GM18517 (cell line): ENCODE results near the gene VILL.

Experiments used
- ATAC-seq: cut with Tn5 transposase; IDR thresholded peaks from one replicate; pipeline ENCODE4 v1.9.1; 2021; ENCODE audit warnings: mild to moderate bottlenecking, moderate library complexity; ENCODE audit not compliant: unreplicated experiment

The VILL gene

DNA sequence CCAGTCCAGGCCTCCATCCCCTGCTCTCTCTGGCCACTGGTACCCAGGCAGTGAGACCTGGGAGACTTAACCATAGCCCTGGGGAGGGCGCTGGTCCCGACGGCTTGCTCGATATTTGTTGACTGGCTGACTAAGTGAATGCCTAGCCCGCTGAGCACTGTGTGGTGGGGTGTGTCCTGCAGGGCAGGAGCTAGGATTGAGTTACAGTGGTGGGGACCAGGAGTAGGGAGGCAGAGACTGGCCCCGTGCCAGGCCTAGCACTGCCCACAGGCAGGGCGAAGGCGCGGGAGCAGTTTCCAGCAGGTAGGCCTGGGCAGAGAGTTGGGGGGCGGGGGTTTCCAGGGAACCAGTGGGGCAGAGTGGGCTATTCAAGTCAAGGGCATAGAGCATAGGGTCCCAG is at the start of gene VILL:
VILL (plus strand) TSS at position 260 of the 400 bp plus-strand sequence. CDS start 2,887 bp downstream, outside the sequence.
- no peak for ATAC-seq

DNA sequence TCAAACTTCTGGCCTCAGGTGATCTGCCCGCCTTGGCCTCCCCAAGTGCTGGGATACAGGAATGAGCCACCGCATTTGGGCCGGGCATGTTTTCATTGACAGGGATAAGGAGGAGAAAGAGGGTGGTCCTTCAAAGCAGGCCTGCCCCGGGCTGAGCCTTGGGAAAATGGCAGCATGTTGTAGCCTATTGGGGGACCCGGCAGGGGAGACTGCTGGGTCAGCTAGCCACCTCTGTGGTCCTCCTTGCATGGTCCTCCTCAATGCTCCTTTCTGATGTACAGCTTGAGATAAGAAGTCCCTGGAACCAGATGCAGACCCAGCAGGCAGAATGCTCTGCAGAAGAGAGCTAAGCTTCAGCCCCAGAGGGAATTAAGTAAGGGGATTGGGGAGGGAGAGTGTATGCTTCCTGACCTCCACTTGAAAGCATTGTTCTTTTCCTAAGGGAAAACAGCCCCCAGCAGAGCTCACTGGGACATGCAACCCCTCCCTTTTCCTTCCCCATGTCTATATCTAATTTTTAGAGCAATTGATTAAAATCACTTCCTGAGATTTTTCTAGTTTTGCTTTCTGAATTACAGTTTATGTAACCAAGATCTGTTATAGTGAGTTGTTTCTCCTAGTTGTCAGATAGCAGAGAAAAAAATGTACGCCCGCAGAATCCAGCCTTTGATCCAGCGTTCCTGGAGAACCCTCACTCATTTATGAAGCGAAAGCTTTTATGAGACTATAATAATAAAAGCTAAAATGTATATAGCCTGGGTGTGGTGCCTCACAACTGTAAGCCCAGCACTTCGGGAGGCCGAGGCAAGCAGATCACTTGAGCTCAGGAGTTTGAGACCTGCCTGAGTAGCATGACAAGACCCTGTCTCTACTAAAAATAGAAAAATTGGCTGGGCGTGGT is 48.7 kb upstream of the VILL start:
- no peak for ATAC-seq

DNA sequence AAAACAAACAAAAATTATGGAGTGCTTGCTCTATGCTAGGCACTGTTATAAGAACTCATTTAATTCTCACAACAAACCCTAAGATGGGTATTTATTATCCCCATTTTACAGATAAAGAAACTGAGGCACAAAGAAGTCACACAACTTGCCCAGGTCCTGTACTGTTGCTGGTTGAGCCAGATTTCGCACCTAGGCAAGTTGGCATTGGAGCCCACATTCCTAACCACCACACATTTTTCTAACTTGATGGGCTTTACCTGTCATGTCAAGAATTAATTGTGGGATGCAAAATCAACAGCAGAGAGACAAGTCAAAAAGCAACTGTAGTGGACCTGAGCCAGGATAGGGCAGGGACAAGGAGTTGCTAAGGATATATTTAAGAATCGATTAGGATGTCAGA is 47.9 kb upstream of the VILL start:
- ATAC-seq: no peak

DNA sequence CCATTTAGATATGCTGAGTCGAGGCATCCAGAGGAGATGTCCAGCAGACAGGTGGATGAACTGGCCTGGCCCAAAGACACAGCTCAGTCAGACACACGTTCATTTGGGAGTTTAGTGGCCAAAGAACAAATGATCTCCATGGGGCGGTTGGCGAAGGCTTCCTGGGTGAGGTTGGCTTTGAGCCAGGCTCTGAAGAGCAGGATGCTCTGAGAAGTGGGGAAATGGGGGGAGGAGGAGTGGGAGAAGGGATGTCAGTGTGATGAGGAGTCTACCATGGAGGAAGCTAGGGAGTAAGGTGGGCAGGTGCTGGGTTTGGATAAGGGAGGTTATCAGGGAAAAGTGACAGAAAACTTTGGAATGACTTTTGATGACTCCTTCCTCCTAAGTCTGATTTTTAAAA is 47.5 kb upstream of the VILL start:
- no peak for ATAC-seq

DNA sequence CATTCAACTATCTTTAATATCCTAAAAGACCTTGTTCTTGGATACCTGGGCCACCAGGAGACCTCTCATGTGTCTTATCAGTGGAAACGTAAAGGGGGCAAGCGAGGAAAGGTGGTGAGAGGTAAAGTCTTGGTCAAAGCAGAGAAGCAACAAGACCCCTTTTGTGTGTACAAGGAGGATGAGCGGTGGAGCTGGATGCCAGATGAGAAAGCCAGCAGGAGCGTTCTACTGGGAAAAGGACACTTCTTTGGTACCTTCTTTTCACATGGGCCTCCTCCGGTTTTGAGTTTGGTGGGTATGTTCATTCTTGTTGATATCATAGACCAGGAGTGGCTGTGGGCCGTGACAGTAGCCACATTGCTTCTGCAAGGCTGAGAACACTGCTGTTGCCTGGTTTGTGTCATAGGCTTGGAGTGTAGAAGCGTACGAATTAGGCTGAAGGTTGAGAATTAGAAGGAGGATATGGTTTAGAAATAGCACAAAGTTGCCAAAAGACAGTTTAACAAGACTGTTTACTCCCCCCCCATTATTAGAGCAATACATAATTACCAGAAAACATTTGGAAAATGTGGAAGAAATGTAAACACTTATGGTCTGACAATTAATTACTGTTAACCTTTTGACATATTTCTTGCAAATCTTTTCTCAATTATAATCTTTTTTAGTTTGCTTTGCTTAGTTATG is 46.8 kb upstream of the VILL start:
- ATAC-seq: no peak

DNA sequence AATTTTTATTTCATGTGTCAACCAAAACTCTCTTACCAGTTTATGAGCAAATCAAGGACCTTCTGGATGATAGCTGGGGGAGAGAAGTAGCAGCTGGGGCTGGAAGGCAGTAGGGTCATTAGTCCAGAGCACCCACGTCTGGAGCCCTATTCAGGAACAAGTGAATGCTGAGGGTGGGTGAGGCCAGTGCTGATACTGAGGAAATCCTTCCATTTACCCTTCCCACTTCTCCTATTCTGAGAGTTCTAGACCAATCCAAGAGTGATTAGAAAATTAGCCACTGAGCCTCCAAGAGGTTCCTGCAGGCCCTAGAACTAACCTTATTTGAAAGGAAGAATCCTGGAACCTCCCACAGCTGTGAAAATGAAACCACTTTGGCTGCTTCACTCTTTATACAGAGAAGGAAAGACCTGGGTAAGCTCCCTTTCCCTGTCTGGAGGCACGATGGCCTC is 46.2 kb upstream of the VILL start:
- ATAC-seq: no peak

DNA sequence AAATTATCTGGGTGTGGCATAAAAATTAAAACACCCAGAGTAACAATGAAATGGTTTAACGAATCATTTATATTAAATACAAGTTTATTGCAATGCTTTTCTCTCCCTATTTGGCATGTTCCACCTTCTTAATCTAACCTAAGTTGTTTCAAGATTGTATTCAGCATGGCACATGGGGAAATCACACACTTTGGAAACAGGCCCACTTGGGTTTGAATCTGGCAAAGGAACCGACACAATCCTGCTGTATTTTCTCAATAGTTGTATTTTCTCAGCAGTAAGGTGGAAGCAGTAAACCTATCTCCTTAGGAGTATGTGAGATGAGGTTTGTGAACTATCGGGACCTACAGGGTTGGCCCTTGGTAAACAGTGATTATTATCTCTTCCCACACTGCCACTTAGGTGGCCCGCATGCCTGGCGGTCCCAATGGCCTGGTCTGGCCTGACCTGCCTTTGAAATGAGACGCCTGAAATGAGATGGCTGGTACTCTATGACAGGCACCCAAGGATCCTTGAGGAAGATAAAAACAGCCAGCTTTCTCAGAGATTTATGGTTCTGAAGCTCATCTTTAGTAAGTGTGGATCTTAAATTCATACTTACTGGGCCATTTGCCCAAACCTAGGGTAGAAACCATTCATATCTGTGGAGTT is 45.3 kb upstream of the VILL start:
- ATAC-seq: no peak

DNA sequence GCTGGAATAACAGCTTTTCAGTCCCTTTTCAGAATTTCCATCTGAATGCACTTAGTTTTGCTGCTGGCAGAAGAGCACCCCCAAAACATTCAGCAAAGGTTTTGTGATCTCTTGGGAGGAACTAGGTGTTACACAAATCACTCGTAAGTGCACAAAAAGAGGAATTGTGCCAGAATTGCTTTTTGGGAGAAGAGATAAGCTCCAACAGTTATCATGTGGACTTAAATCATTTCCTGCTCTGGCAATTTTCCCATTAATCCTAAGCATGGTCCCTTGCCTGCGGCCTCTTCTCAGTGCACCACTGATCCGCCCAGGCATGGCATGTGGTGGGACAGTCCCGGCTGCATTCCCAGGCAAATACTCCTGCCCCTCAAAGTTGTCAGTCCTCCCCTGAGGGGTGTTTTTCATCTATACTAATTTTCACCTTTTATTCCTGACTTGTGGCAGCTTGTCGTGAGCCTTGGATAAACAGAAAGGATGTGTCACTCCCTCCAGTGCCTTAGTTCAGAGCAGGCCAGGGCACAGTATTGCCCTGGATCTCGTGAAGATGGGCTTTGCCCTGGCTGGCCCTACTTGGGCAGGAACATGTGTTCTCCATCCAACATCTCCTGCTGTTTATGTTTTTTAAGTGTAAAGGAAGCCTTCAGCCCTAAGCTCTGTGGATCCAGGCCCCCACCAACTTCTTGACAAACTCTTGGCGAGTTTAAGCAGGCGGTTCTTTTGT is 44.6 kb upstream of the VILL start:
- ATAC-seq: no peak

DNA sequence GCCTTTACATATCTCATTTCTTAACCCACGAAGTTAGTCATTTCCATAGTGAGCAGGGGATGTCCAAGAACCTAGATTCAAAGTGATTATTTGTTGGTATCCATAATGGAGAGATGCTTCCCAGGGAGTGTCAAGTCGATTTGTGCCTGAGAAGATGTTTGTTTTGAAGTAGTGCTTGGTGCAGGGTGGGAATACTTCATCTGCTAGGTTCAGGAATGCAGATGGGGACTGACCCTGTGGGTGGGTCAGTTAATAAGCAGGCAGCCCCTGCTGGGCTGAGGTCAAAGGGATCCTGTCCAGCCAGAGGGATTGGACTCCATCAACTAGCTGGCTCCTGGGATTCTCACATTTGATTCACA is 44.1 kb upstream of the VILL start:
- no peak for ATAC-seq

DNA sequence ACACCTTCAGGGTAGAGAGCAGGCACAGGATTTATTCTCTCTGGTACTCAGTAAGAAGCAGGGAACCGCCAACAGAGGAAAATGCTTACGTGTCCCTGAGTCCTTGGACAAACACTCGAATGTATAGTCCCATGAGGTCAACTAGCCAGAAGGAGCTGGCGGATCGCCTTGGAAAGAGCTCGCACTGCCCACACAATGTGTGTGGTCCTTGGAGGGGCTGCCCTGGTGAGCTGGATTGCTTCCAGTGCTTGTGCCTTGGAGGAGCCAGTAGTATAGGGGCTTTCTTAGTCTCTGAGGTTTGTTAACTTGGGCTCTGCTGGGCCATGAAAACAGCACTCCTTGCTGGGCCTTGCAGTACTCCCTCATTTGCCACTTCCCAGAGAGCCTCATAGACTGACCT is 40.7 kb upstream of the VILL start:
- ATAC-seq: no peak

DNA sequence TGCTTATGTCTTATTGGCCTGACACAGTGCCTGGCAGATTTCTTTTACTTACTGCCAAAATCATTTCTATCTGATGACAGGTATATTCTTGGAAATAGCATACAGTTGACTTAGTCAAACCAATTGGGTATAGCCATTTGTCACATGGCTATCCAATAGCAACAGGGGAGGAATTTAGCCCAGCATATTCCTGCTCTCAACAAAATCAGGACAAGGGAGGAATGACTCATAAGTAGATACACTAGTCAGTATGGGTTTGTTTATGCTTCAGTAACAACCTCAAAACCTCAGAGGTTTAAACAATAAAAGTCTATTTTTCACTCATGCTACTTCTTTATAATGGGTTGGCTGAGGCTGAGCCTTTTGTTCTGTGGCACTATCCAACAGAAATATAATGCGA is 38.0 kb upstream of the VILL start:
- no peak for ATAC-seq

DNA sequence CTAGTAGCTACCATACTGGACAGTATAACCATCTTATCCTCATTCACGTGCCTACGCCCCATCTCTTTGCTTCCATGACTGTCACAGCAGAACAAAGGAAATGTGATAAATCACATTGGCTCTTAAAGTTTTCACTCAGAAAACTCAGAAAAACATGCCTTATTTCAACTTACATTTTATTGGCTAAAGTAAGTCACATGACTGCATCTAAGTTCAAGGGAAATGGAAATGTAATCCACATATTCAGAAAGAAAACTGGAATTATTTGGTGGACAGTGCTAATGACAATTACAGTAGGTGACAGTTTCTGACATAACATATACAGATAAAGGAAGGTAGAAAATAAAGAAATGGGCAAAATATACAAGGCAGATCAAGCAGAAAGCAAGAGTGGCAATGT is 37.4 kb upstream of the VILL start:
- no peak for ATAC-seq

DNA sequence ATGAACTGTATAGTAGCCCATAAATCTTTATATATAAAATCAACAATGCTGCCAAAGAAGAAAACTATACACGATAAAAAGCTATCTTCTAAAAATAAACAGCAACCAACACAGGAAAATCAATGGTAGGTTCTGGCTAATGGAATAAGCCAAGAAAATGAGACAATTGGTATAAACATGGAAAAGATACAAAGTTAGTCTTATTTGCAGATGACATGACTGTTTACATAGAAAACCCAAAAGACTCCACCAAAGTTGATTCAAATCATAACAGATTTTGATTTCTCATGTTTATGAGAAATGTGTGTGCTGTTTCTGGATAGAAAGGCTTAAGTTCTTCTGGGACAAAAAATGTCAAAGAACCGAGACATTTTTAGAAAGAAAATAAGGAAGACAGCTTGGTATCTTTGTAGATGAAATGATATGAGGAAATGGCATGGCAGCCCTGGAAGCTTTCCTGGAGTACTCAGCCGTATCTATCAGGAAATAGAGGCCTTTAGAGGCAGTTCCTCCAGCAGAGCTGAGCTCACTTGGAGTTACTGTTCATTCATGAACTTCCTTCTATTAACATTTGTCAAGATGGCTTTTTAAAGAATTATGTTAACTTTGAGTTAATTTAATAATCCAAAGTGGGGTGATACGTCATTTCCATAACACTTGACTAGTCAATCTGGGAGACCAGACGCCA is 36.7 kb upstream of the VILL start:
- no peak for ATAC-seq

DNA sequence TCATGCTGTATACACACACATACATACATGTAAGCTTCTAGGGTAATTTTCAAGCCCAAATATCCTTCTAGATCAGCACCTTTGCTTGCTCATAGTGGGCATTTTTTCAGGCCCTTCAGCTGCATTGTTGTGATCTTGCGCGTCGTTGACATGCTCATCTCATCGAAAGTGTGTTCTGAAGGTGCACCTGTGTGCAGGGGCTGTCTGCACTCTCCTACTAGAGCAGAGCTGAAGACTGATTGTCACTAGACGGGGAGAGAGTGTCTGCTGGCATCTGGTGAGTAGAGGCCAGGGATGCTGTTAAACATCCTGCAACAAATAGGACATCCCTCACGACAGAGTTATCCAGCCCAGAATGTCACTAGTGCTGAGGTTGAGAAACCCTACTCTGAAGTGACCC is 35.7 kb upstream of the VILL start:
- ATAC-seq: no peak

DNA sequence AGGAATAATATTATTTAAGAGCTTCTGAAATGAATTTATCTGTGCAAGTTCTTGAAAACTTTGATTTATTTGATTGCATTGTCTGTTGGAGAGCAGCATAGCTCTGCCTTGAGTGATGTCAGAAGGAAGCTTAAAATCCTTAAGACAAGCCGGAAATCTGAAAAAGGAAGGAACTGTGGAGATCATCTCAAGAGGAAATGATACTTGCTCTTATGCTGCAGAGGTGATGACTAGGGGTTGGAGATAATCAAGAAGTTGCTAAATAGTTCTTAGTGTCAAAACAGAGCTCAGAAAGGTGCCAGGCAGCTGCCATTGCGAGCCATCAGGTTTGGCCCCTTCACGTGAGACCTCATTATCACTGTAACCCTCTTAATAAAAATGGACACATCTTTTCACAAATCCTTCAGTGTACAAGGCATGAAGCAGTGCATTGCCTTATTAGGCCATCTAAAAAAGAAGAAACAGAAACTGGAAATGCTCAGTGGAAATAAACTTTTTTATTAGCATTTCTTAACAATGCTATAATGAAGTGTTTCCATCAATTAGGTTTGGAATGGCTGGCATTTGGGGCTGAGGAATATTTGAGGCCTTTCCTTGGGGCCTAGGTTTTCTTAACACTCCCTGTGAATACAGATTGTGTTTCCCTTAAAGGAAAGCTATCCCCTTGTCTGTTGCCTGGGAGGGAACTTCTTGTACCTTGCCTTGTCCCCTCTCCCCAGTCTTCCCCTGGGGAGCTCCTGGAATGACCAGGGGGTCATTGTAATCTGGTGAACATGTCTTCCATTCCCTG is 34.5 kb upstream of the VILL start:
- no peak for ATAC-seq

DNA sequence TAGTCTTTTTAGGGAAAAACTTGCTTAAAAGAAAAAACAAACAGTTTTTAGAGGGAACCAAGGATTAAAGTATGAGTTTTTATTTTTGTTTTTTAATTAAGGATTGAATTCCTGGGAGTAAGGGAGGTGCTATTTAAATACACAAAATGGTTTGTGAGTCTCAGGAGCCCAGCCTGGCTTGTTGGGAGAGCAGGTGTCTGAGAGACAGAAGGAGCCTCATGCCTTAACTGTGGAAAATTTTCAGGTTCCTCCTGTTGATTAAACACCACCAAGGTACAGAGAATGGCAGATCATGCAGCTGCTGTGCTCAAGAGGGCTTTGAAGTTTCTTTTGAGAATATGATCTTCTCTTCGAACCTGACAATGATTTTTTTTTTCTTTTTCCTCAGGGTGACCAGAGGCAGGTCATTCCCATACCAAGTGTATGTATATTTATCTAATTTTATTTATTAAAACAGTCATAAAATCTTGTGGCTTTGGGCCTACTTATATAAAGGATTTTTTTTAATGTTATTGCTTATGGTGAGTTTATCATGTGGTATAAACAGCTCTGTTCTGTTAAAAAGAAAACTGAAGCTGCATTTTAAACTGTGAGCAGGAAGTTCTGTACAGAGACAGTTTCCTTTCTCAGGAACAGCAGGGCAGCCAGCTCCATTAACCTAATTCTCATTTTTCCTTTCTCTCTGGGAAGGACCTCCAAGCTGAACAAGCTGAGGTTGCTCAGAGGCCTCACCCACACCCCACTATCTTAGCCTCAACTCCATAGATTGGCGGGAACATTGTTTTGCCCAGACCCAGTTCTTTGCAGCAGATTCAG is 33.7 kb upstream of the VILL start:
- no peak for ATAC-seq

DNA sequence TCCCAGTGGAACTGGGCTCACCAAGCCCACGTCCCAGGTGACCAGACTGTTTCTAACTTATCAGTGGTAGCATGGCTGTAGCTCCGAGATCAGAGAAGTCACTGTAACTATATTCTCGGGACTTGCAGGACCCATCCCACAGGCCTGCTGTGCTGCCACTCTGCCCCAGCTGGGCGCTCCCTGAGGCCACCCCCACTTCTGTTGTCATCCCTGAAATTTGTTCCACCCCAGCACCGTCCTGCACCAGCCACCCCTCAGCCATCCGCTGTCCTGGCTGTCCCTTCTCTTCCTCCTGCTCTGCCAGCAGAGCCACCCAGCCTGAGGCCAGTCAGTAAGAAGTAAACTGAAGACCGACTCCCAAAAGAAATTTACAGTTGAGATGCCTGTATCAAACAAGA is 33.0 kb upstream of the VILL start:
- ATAC-seq: no peak

DNA sequence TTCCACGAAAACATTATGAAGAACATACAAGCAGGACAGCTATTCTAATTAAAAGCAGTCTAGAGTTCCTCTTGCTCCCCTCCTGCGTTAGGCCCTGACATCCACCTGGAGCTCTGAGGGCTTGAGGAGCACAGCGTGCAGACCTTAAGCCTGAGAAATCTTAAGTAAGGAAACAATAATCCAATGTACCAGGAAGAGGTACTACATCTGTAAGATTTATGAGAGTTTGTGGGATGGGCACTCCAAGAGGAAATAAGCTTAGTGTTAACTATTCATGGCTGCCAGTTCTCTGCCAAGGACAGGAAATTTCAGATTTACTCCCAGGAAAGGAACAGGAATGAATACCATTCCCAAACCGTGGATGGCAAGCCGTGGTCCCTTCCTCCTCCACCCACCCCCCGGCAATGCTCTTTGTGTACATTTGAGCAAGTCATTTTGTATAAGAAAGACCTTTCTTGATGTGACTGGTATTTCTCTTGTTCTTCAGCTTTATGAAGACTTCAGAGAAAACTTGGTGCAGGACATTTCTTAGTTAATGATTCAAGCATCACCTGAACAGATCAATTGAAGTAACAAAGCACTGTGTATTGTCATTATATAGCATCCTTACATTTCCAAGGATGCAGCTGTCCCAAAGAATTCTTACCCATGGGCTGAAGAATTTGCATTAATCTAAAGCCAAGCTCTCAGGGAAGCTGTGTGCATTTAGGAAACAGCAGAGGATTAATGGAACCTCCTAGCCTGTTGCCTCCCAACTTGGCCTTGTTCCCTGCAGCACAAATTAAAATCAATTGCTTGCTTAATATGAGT is 28.8 kb upstream of the VILL start:
- ATAC-seq: no peak
